ENCODE data around the gene ATAD5.
"Not testable (repeated sequence)": the region's sequence is repeated elsewhere in the genome, so short reads cannot be mapped to it uniquely, and the experiment has no call there.

ATAD5 gene

GRCh38 chr17:30821871-30822723 lies 9.7 kb upstream of the ATAD5 start:
- DNase-seq = no peak

- not testable (repeated sequence) for DNase-seq
These were observed 8.8 kb upstream of the ATAD5 start for GRCh38 chr17:30822919-30823318.

DNA sequence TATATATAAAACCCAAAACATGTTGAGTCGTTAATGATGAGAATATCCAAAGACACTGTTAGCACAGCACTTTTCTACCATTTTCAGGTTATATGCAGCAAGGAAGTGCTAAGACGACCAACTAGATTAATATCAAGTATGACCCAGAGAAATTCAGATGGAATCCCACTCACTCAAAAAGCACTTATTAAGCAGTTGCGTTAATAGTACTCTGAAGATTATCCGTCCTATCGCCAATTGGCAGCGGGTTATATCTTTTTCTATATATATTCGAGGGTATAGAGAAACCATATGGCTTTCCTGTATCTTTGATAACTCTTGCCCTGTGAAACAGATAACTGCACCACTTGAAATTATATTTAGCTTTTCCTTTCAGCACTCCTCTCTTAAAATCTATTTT lies 8.3 kb upstream of the ATAD5 start:
- no peak for DNase-seq

- peak in 4 of 56 donors; percentile 34 to 53 (median 44) for DNase-seq
These were observed 7.8 kb upstream of the ATAD5 start for GRCh38 chr17:30824002-30824355.

DNA sequence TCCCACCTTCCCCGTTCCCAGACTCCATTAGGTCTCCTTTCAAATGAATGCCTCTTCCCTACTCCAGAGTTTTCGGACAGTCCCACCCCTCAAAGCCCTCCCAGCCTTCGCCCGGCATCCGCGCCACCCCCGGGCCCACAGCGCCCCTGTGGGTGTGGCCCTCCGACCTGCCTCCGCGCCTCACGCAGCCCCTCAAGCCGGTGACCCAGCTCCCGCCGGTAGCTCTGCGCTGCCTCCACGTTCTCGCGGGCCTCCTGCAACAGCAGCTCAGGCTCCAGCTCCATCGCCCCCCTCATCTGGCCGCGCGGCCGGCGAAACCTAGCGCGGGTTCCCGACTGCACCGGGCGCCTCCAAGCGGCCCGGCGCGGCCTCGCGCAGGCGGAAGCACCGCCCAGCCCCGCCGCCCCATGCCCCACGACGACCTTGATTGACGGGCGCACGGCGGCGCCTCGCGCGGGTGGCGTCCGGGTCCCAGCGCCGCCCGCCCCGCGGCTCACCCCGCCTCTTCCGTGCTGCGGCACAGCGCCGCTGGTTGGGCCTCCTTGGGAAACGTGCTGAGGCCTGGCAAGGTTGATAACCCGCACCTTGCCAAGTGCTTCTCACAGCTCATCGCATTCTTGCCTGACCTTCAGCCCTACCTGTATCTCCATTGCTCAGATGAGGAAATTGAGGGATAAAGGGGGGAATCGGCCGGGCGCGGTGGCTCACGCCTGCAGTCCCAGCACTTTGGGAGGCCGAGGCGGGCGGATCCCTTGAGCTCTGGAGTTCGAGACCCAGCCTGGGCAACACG lies 7.2 kb upstream of the ATAD5 start, which contains the start of gene CRLF3:
Gene CRLF3, minus strand, starts transcription at position 337 of the 790 bp plus-strand sequence. Its CDS starts 41 bp downstream, at position 296.
- peak; percentile 32 to 92 (median 79) for DNase-seq

- no peak for DNase-seq
These were observed 4.7 kb upstream of the ATAD5 start for GRCh38 chr17:30827082-30827481.

- no peak for DNase-seq
These were observed 2.7 kb upstream of the ATAD5 start for GRCh38 chr17:30829022-30829421.

GRCh38 chr17:30831257-30831656 lies 509 bp upstream of the ATAD5 start:
- peak in 1 of 56 donors; percentile 7 for DNase-seq

GRCh38 chr17:30832438-30833124 lies 815 bp downstream of the ATAD5 start:
- no peak for DNase-seq

DNA sequence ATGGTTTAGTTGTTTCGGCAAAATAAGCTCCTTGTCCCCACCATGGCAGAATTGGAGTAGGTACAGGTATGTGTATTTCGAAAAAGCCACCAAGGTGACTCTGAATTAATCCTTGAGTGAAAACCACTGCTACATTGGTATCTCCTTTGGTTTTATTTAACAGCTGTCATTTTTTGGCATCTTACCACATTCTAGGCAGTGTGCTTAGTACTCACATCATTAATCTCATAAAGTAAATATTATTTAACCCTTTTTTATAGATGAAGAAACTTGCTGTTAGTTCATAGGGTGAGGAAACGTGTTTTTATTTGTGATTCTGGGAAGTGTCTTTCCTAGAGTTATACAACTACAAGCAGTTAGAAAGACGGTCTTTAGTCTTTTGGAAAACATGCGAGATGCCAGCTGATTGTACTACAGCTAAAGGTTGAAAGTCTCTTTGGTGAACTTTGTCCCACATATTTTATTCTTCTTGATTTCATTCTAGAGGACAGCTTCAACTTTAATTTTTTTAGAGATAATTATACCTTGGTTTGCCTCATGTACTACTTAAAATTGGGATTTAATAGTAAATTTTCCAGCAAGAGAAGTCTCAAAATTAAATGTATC lies 6.5 kb downstream of the ATAD5 start:
- DNase-seq = no peak

GRCh38 chr17:30840771-30841170 lies 9.0 kb downstream of the ATAD5 start:
- no peak for DNase-seq

- DNase-seq = no peak
These were observed 16.3 kb downstream of the ATAD5 start for GRCh38 chr17:30848021-30848420.

- no peak for DNase-seq
These were observed 22.4 kb downstream of the ATAD5 start for GRCh38 chr17:30854146-30854545.

DNA sequence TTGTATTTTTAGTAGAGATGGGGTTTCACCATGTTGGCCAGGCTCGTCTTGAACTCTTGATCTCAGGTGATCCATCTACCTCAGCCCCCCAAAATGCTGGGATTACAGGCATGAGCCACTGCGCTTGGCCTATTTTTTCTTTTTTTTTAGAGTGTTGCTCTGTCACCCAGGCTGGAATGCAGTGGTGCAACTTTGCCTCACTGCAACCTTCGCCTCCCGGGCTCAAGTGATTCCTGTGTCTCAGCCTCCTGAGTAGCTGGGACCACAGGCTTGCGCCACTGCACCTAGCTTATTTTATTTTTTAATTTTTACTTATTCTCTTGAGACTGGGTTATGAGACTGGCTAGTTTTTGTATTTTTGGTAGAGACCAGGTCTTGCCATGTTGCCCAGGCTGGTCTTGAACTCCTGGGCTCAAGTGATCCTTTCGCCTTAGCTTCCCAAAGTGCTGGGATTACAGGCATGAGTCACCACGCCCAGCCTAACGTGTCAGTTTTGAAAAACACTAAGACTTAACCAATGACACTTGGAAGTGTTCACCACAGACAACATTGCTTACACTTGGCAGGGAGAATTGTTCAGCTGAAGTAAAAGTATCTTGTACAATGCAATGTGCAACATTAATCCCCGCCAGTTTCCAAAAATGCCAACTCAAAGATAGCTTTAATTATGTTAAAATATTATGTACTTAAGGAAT lies 26.9 kb downstream of the ATAD5 start:
- no peak for DNase-seq

DNA sequence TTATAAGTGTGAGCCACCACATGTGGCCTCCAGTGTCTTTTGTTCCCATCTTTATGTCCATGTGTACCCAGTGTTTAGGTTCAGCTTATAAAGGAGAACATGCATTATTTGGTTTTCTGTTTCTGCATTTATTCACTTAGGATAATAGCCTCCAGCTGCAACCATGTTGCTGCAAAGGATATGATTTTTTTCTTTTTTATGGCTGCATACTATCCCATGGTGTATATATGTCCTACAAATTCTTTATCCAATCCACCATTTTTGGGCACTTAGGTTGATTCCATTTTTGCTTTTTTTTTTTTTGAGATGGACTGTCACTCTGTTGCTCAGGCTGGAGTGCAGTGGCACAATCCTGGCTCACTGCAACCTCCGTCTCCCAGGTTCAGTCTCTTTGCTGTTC lies 32.9 kb downstream of the ATAD5 start:
- no peak for DNase-seq

DNA sequence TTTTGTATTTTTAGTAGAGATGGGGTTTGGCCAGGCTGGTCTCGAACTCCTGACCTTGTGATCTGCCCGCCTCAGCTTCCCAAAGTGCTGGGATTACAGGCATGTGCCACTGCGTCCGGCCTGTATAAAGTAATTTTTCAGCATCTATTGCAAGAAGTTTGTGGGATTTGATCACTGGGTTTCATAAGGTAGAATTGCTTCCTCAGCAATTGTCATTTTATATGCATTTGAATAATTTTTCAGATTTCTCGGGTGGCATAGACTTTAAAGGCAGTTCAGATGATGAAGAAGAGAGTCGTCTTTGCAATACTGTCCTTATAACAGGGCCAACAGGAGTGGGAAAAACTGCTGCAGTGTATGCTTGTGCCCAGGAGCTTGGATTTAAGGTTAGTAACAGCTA lies 37.2 kb downstream of the ATAD5 start:
- DNase-seq = no peak

- DNase-seq = no peak
These were observed 54.4 kb downstream of the ATAD5 start for GRCh38 chr17:30886187-30886586.

GRCh38 chr17:30894236-30894635 lies 62.5 kb downstream of the ATAD5 start:
- DNase-seq = no peak

DNA sequence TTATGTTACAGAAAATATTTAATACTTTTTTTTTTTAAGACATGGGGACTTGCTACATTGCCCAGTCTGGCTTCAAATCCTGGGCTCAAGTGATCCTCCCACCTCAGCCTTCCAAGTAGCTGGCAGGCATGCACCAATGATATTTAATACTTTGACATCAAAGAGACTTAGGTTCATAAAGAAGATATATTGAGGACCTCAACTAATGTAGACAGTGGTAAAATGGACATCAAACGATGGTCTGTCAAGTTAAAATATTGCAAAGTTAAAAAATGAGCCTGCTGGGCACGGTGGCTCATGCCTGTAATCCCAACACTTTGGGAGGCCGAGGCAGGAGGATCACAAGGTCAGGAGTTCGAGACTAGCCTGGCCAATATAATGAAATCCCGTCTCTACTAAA lies 65.5 kb downstream of the ATAD5 start:
- DNase-seq = no peak

DNA sequence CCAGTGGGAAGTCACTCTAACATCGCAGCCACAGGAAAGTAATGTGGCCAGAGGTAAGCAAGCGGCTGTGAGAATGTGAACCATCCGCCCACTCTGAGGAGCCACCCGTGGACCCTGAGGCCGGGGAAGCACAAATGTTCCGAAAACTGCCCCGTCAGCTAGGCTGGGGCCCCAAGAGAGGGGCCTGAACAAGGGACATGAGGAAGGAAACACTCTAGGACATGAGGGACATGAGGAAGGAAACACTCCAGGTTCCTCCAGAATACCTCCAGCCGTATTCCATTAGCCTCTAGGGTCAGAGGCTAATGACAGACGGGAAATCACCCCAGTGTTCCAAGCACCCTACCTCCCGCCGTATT lies 74.0 kb downstream of the ATAD5 start:
- peak in 5 of 56 donors; percentile 28 to 45 (median 36) for DNase-seq
